NCI-H82 treated with DMSO at 0.1 percent for 48 hours (cell line): ENCODE data around the gene GRIK1.

ENCODE experiments used
- DNase-seq: peaks from one replicate; lab custom pipeline; 2025; ENCODE audit not compliant: unreplicated experiment; lab: John Stamatoyannopoulos, UW

The GRIK1 gene

GRCh38 chr21:29721221-29721620 is 218.6 kb downstream of the GRIK1 start:
- no peak for DNase-seq

DNA sequence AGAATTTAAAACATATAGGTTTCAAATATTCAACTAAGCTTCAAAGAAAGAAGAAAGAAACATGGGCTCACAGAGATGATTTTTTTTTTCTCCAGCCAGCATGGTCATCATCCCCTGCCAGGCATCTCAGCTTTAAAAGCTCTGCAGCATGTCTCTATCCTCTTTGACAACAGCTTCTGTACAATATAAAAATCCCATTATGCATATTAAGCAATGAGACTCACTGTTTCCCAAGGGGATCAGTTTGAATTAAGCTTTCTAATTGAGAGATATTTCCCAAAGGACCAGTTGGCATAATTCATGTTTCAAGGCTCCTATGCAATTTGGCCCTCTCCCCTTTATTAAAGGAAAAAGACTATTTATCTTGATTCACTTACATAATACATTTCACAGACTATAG is 220.3 kb downstream of the GRIK1 start:
- peak; percentile 84 for DNase-seq

DNA sequence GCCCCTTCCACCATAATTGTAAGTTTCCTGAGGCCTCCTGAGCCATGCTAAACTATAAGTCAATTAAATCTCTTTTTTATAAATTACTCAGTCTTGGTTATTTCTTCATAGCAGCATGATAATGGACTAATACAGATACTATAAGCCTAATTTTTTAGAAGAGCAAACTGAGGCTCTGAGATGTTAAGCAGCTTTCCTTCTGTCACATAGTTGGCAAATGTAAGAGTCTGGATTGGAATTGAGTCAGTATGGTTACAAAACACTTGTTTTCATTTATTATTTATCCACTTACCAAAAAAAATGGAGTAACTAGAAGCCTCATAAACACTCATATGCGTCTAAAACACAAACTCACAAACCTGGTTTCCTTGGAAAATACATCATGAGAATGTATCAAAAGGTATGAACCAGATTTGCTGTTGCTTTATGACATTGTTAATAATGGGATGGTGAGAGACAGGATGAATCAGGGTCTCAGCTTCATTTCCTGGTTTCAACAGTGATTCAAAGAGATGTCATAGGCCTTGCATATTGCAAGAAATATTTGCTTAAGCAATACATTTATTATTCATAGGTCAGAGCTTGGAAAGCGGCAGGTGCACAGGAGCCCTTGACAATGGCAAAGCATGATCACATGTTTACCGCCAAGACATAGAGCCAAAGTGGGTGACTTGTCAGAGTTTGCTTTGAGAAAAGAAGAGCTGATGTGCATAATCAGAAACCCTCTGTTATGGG is 221.5 kb downstream of the GRIK1 start:
- no peak for DNase-seq

- no peak for DNase-seq
Observed at GRCh38 chr21:29717659-29718058, 222.1 kb downstream of the GRIK1 start.

- DNase-seq: no peak
Observed at GRCh38 chr21:29716753-29717152, 223.0 kb downstream of the GRIK1 start.

GRCh38 chr21:29715089-29715488 is 224.7 kb downstream of the GRIK1 start:
- no peak for DNase-seq

GRCh38 chr21:29712818-29713217 is 227.0 kb downstream of the GRIK1 start:
- DNase-seq: no peak

- no peak for DNase-seq
Observed at GRCh38 chr21:29711236-29711635, 228.6 kb downstream of the GRIK1 start.

- DNase-seq: no peak
Observed at GRCh38 chr21:29710498-29710897, 229.3 kb downstream of the GRIK1 start.

GRCh38 chr21:29708401-29708800 is 231.4 kb downstream of the GRIK1 start:
- DNase-seq: no peak

- no peak for DNase-seq
Observed at GRCh38 chr21:29704719-29705118, 235.1 kb downstream of the GRIK1 start.

GRCh38 chr21:29701676-29702075 is 238.1 kb downstream of the GRIK1 start:
- no peak for DNase-seq

GRCh38 chr21:29697555-29698193 is 242.1 kb downstream of the GRIK1 start:
- DNase-seq: no peak

DNA sequence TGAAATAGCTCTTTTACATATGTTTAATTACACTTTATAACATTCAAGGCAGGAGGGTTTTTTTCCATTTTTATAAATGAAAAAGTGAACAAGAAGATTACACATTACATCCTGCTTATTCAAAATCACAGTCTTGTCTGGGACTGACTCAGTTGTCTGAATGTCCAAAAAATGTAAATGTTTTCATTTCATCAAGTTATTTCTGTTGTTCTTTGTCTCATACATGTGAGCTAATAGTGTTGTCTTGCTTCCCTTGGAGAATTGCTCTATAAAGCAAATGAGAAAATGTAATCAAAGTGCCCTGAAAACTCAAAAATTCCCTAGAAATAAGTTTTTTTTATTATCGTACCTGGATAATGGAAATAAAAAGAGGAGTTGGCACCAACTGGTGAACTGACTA is 242.9 kb downstream of the GRIK1 start:
- no peak for DNase-seq

DNA sequence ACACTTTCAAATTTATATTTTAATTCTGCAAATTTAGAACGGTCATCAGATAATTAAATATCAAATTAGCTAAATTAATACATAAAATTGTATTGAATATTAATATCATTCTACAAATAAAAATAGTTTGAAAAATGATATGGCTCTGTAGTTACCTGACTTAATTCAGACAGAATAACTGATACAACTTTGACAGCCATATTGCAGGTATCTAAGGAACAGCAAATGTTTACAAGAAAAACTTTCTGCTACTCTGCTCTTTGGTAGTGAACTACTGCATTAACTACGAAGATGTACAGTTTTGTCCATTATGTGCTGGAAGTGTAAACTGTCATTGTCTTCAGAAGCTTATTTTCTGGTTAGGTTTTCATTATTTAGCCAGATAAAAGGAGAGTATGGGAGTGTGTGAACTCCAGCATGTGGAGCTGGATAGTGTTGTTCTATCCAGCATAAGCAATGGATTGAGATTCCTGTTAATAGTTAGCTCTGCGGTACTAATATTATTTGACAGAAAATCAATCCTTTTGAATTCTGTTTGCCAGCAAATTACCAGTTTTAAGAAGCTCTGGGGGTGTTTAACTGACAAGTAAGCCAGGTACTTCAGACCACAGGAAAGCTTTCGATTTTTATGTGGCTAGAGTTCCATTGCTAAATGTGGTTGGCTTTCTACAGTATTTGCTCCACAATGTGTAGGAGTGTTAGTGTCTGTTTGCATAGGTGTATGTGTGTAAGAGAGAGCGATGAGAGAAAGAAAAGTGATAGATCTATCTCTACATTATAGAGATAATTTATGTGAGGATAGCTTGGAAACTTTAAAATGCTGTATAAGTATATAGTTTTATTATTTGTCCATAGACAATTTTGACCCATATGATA is 247.9 kb downstream of the GRIK1 start:
- no peak for DNase-seq

DNA sequence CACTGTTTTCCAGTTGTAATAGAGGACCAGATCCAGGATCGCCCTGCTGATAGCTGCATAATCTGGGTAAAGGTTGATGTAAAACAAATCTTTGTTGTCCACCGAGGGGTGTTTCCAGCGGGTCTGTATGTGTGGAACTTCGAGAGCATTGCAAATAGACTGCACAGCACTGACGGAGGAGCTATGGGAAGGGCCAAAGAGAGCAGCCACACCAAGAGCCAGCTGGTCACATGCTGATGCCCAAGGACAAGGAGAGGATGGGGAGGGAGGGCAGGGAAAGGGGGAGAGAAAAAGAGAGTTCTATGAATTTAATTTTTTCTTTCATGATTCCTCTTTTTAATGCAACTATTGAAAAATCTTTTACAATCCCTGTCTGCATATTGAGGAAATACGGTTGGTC is 250.0 kb downstream of the GRIK1 start:
- no peak for DNase-seq

- DNase-seq: no peak
Observed at GRCh38 chr21:29684106-29684505, 255.7 kb downstream of the GRIK1 start.

DNA sequence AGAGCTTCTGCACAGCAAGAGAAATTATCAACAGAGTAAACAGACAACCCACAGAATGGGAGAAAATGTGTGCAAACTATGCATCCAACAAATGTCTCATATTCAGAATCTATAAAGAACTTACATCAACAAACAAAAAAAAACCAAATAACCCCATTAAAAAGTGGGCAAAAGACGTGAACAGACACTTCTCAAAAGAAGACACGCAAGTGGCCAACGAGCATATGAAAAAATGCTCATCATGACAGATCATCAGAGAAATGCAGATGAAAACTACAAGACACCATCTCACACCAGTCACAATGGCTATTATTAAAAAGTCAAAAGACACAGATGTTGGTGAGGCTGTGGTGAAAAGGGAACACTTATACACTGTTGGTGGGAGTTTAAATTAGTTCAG is 257.0 kb downstream of the GRIK1 start:
- no peak for DNase-seq

DNA sequence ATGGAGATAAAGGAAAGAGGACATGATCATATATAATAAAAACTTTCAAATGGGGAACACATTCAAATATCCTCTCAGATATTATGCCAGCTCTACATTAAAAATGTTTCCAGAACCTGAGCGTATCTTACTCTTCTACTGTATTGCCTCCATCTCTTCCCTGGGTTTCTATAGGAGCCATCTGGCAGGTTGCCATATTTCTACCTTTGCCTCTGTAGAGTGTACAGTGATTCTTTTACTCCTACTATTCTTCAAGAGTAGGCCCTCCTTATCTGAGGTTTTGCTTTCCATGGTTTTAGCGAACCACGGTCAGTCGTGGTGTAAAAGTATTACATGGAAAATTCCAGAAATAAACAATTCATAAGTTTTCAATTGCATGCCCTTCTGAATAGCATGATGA is 259.5 kb downstream of the GRIK1 start:
- DNase-seq: no peak

DNA sequence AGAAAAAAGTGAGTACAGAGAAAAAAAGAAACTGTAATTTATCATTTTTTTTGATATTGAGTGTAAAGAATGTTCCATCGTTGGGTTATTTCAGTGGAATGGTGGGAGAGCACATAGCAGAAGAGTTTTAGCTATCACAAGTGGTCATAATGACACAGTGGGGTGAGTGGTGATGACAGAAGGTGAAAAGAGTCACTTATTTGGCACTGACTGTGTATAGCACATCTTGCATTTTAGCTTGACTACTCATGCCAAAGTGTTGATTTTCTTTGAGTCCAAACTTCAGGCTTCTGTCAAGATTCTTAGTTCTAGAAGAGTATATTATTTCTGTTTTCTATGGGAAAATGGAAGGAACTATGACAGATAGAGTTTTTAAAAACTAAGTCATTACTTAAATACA is 261.2 kb downstream of the GRIK1 start:
- DNase-seq: no peak

DNA sequence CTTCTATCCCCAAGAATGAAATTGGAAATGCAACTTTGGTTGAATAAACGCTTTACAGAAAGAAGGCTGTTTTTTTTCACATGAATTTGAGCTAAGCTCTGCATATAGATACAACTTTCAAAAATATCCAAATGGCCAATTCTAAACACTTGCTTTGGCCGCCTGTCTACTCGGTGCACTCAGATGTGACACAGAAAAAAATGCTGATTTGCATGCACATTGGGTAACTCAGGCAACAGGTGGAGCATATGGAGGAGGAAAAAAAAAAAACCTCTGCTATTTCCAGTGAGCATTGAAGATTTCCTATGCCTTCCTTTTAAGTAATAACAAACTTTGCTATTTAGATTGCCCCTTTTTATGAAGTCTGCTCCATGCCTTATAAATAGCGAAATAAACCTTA is 262.5 kb downstream of the GRIK1 start:
- no peak for DNase-seq

DNA sequence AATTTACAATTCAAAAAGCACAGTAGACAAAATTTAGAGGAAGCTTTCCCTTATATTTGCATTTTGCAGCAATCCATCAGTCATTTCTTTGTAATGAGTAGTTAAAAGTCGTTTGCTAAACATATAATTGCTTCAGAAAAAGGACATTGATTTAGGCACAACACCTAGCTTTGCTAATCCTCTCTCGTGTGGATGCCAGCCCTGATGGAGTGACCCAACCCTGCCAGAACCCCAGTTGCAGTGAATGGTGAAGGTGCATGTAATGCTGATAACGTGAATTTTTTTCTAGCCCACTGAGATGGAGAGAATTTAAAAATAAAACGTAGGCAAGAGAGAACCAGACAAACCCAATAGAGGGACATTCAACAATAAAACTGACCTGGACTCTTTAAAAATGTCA is 263.4 kb downstream of the GRIK1 start:
- DNase-seq: no peak
